ENCODE results near the gene WDR7. TPM values are rescaled to one million over a fixed set of nuclear protein-coding genes. Genes with fewer than 3 reads are reported as not detected.

Gene WDR7
- total RNA-seq, 4 donors from 2014 or later = 9.4 to 26.1 (median 19.2) TPM

DNA sequence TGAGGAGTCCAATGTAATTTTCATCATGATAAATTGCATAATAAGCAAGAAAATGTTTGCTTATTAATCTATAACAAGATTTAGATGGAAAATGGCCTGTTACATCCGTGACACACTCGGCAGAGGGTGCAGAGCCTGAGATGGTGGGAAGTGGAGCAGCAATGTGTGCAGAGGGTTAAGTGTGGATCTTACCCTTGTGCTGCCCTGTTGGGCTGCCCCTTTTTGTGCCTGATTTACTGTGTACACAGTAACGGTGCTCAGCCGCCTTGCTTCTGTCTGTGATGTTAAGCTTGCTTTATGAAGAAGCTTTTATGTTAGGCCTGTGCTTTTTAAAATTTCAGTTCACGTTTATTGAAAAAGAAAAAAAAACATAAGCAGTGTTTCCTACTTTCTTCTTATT is 275.6 kb downstream of the WDR7 start:
- Histone ChIP-seq H3K4me3 (no peak overlapping the region), H3K9me3 (no peaks in the 10 kb centered on the region), H3K36me3 (no peaks in the 10 kb centered on the region), H3K4me1 (no peaks in the 10 kb centered on the region), H3K27ac (no peak overlapping the region), H3K27me3 (no peaks in the 10 kb centered on the region)
- intact Hi-C loops (cut with DNase I) = no loop called here
- no peak for TF ChIP-seq CTCF (IDR thresholded peaks at IDR 0.05)
- no peak for TF ChIP-seq POLR2A (IDR thresholded peaks at IDR 0.05)
- WGBS, 2 donors = 90 to 94% methylated on average over 5 of the region's 5 CpGs
- DNase-seq = no peak

DNA sequence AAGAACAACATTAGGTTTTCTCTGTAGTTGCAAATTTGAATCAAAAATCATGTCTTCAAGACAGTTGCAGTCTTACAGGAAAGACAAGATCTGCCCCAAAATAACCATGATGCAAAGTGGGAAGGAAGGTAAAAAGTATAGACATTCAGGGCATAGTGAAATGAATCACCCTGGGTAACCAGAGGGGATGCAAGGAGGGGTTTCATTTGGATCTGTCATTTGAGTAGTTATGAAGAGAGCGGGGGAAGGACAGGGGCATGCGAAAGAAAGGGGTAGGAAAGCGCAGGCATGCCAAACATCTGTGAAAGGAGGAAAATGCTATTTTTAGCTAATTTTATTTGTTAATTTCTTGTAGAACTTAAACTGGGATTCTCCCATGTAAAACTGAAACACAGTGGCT is 276.6 kb downstream of the WDR7 start:
- DNase-seq = no peak
- no peaks in the 10 kb centered on the region for H3K36me3 ChIP-seq
- no peaks in the 10 kb centered on the region for H3K9me3 ChIP-seq
- H3K4me3 ChIP-seq = no peak overlapping the region
- TF ChIP-seq CTCF (IDR thresholded peaks at IDR 0.05) (no peak), POLR2A (IDR thresholded peaks at IDR 0.05) (no peak)
- WGBS, 2 donors = 88 to 94% methylated on average over 3 of the region's 3 CpGs
- no peak overlapping the region for H3K27ac ChIP-seq
- no peaks in the 10 kb centered on the region for H3K27me3 ChIP-seq
- H3K4me1 ChIP-seq = no peaks in the 10 kb centered on the region
- intact Hi-C loops (cut with DNase I) = no loop called here

- WGBS, 2 donors = 80 to 83% methylated on average over 5 of the region's 5 CpGs
- intact Hi-C loops (cut with DNase I) = no loop called here
- Histone ChIP-seq H3K27me3 (no peaks in the 10 kb centered on the region), H3K4me1 (no peaks in the 10 kb centered on the region), H3K9me3 (no peaks in the 10 kb centered on the region), H3K27ac (no peak overlapping the region), H3K36me3 (no peaks in the 10 kb centered on the region), H3K4me3 (no peak overlapping the region)
- no peak for TF ChIP-seq CTCF (IDR thresholded peaks at IDR 0.05)
- no peak for TF ChIP-seq POLR2A (IDR thresholded peaks at IDR 0.05)
- no peak for DNase-seq
Observed at GRCh38 chr18:56929886-56930285, 278.7 kb downstream of the WDR7 start.

- Histone ChIP-seq H3K36me3 (peaks cover 0 to 21% (median 0%) of the 10 kb centered on the region in 3 donors), H3K27me3 (no peaks in the 10 kb centered on the region), H3K27ac (no peak overlapping the region), H3K9me3 (no peaks in the 10 kb centered on the region), H3K4me1 (no peaks in the 10 kb centered on the region), H3K4me3 (no peak overlapping the region)
- TF ChIP-seq CTCF (IDR thresholded peaks at IDR 0.05) (no peak), POLR2A (IDR thresholded peaks at IDR 0.05) (no peak)
- intact Hi-C loops (cut with DNase I) = no loop called here
- no peak for DNase-seq
- 86 to 90% methylated on average over 2 of the region's 2 CpGs for WGBS, 2 donors
Observed at GRCh38 chr18:56933472-56933871, 282.3 kb downstream of the WDR7 start.

DNA sequence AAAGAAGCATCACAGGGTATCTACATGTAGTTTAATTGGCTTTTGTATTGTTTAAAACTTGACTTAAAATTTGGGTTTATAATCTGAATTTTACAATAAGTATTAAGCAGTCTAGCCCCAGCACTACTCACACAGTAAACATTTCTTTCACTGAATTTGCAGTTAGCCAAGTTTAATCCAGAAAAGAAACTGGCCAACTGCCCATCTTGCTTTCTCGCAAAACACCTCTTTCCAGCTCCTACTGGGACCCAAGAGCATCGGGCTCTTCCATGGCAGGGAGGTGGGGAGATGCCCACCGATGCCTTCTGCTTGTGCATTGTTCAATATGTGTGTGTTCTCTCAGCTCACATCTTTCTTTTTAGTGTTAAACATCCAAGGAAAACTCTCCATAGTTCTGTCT is 283.0 kb downstream of the WDR7 start:
- H3K36me3 ChIP-seq = peaks cover 0 to 21% (median 0%) of the 10 kb centered on the region in 3 donors
- H3K4me1 ChIP-seq = no peaks in the 10 kb centered on the region
- no peak overlapping the region for H3K4me3 ChIP-seq
- no peaks in the 10 kb centered on the region for H3K27me3 ChIP-seq
- intact Hi-C loops (cut with DNase I) = no loop called here
- no peaks in the 10 kb centered on the region for H3K9me3 ChIP-seq
- DNase-seq = no peak
- no peak overlapping the region for H3K27ac ChIP-seq
- 81 to 89% methylated on average over 3 of the region's 3 CpGs for WGBS, 2 donors
- TF ChIP-seq CTCF (IDR thresholded peaks at IDR 0.05) = no peak
- TF ChIP-seq POLR2A (IDR thresholded peaks at IDR 0.05) = no peak

Data from esophagus squamous epithelium (tissue), 5 donors.